HG03103 (cell line): ENCODE data around the gene ACSL3.

ENCODE experiments used
- ATAC-seq: cut with Tn5 transposase; IDR thresholded peaks from one replicate; pipeline ENCODE4 v1.9.1; 2021; ENCODE audit warnings: low read depth; ENCODE audit not compliant: unreplicated experiment

Gene ACSL3

DNA sequence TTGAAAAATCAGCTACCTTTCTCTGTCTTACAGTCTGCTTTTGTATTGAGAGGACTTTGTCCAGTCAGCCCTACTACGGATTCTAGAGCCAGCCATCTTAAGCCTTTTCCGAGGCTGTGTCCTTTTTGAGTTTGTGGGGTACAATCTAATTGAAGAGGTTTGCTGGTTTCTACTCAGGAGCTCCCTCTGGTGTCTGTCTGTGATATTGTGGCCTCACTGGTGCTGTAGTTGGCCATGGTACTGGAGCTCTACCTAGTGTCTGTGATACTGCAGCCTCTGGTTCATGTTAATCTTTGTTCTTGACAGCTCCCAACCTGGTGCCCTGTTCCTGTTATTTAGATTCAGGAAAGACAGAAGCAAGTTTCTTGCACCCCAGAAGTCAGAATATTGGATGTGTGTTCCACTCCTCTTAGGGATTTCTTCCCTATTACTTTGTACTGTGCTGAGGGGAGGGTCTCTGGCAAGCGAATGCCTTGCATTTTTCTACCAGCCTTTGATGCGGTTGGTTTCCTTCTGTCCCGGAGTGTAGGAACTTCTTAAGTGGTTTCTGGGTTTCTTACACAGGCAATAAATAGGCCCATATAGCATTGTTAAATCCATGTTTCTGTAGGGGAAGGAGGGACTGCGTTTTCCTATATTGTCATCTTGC lies 78.5 kb downstream of the ACSL3 start:
- ATAC-seq = peak; percentile 82

GRCh38 chr2:222939979-222940378 lies 79.1 kb downstream of the ACSL3 start:
- ATAC-seq = no peak

DNA sequence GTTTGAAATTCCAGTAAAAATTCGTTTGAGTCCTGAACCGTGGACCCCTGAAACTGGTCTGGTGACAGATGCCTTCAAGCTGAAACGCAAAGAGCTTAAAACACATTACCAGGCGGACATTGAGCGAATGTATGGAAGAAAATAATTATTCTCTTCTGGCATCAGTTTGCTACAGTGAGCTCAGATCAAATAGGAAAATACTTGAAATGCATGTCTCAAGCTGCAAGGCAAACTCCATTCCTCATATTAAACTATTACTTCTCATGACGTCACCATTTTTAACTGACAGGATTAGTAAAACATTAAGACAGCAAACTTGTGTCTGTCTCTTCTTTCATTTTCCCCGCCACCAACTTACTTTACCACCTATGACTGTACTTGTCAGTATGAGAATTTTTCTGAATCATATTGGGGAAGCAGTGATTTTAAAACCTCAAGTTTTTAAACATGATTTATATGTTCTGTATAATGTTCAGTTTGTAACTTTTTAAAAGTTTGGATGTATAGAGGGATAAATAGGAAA lies 80.7 kb downstream of the ACSL3 start:
- ATAC-seq = no peak

DNA sequence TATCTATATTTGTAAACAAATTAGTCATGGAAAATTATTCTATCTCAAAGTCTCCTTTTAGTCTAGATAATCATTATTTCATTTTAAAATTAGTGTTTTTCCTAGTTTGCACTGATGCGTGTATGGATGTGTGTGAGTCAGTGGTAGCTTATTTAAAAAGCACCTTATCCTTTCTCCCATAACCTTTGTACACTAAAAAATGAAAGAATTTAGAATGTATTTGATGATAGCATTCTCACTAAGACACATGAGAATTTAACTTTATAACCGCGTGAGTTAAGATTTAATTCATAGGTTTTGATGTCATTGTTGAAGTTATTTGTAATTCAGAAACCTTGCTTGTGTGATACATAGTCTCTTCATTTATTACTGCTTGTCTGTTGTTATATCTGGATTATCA lies 81.7 kb downstream of the ACSL3 start:
- no peak for ATAC-seq

DNA sequence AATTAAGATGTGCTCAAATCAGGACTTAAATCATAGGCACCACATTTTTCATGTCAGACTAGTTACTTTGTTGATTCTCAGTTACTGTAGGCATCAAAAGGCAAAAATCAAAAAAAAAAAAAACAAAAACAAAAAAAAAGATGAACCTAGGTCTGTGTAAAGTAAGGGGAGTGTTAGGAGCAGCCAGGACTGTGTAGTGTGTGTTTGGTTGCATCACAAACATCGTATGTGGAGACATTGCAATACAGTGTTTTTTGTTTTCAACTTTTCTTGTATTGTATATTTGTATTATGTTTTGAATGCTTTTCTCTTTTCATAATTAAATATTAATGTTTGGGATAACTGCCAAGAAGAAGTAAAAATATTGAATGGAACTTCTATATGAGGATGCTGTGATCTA lies 82.1 kb downstream of the ACSL3 start:
- no peak for ATAC-seq

DNA sequence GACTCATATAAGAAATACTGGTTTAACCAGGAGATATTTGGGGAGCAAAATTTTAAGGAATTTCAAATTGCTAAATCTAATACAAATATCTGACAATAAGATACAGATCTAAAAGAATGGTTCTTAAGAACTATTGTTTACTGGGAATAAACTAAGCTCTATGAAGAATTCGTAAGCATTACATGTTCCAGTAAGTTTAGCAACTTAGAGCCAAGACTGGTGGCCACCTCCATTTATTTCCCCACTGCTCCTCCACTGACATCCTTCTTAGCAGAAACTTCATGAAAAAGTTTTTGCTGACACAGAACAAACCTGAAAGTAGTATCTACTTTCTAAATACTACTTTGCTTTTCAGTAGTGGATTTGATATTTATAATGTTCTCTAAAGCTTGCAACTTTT lies 83.0 kb downstream of the ACSL3 start:
- peak; percentile 53 for ATAC-seq

DNA sequence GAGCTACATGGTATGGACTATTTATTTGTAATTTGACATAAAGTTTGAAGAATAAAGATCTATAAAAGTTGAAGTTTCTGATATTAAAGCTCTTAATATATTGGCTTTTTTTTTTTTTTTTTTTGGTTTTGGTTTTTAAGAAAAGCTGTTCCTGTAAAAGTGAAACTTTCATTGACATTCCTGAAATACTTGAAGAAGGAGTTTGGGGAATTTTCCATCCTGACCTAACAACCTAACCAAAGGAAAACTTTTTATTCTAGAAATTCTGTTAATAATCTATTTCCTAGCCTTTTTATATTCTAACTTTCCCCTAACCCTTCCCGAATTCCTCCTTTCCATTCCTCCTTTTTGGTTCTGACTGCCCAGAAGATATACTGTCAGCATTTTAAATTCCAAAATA lies 83.7 kb downstream of the ACSL3 start:
- ATAC-seq = no peak

DNA sequence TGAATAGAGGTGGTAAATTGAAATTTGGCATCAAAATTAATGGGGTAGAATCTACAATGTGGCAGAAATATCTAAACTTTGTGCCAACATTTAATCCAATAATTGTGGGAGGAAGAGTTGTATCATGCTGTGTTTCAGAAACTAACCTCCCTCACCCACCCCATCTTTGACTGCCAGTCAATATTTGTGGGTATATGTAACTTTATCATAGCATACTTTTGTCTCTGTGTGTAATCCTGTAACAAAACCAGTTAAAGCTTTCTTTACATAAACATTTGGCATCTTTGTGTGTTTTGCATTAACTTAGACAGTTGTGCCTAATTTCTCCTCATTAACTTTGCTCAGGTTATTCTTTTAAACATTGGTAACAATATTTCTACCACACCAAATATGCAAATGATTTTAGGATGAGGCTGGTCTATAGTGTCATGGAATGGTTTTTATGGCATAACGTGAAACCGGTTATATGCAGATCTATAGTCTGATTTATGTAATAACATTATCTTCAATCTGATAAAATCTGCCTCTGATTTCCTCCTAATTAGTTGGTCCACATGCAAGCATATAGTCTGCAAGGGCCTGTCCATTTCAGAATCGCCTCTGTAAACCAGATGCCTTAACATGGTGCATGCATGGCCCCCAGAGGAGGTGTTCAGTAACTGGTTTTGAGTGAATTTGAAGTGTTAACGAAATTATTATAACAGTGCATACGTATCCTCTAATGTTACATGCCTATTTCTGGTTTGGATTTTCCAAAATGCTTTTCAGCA lies 84.3 kb downstream of the ACSL3 start:
- no peak for ATAC-seq

DNA sequence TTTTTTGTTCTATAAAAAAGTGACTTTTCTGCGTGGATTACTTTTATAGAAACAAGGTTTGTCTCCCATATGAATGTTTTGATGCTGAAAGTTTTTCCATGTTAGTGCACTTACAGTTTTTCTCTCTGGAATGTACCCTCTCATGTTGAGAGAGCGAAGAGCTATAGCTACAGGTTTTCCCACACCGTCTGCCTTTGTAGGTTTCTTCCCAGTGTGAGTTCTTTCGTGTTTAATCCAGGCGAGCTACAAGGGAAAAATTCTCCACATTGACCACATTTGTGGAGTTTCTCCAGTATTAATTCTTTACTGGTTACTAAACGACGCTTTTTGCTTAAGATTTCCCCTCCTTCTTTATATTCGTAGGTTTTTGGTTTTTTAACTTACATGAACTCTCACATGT lies 85.1 kb downstream of the ACSL3 start:
- no peak for ATAC-seq

- no peak for ATAC-seq
Observed at GRCh38 chr2:222946700-222947287, 86.0 kb downstream of the ACSL3 start.

DNA sequence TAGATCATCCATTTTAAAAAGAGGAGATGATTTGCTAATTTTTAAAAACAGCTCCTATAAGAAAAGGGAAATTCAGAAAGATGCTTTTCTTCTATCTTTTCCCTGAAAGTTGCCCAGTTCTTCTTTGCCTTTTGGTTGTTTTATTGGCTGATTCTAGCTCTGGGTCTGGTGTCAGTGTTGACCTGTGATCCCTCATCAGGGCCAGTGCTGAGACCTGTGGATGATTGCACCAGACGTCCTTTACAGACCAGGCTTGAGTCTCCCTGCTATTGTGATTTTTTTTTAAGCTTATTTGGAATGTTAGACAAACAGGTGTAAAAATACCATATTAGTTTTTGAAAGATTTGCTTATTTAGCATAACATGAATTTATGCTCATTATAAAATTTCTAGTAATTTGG lies 88.2 kb downstream of the ACSL3 start:
- ATAC-seq = no peak

DNA sequence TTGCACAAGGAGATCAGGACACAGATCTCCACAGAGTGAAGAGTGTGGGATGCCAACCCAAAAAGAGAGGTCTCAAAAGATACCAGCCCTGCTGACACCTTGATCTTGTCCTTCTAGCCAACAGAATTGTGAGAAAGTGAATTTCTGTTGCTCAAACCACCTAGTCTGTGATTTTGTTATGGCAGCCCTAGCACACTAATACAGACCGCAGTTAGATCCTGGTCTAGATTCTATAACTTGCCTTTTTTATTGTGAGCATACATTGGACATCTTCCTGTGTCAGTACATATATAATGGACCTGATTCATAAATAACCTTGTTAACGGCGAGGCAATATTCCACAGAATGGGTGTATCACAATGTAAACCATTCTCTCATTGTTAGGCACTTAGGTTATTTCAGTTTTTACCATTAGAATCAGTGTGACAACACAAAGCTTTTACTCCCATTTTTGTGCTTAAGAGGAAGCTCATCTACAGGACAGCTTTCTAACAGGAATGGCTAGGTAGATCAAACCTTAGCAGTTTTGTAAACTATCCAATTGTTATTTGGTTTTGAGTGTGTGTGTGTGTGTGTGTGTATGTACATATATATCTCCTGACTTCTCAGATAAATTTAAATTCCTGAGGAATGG lies 89.0 kb downstream of the ACSL3 start:
- ATAC-seq = no peak

- ATAC-seq = no peak
Observed at GRCh38 chr2:222950638-222951285, 89.9 kb downstream of the ACSL3 start.

DNA sequence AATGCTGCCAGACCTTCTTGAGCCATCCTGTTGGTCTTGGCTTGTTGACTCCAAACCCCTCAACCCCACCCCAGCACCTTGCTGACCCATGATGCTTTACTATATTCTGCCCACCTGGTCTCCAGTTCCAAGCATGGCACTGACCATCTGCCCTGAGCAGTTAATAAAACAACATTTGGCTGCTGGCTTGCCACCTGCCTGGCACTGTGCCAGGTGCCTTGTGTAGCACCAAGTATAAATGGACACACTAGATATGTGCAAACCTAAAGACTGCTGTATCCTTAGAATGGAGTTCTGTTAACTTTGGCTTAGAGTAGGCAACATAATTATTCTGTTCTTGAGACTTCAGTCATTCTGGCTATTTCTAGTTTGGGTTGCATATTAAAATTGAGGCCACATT lies 91.4 kb downstream of the ACSL3 start:
- no peak for ATAC-seq

- no peak for ATAC-seq
Observed at GRCh38 chr2:222955008-222955407, 94.2 kb downstream of the ACSL3 start.

DNA sequence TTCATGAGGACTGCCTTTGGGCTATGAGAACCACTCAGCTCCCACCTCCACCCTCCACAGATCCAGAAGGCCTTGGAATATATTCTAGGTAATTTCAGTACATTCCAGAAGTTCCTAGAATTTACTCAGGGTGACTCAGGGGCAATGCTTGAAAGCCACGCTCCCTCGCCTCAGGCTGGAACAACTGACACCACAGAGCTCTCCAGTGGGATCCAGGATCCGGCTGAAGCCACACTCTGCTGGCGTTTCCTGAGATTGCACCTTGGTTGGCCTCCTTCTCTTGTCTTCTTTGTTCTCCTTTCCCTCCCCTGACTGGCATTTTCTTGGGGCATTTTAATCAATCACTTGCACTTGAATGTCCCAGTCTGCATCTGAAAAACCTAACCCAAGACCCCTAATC lies 98.5 kb downstream of the ACSL3 start:
- no peak for ATAC-seq

GRCh38 chr2:222960126-222960525 lies 99.3 kb downstream of the ACSL3 start:
- no peak for ATAC-seq

GRCh38 chr2:222963641-222964040 lies 102.8 kb downstream of the ACSL3 start:
- ATAC-seq = no peak

DNA sequence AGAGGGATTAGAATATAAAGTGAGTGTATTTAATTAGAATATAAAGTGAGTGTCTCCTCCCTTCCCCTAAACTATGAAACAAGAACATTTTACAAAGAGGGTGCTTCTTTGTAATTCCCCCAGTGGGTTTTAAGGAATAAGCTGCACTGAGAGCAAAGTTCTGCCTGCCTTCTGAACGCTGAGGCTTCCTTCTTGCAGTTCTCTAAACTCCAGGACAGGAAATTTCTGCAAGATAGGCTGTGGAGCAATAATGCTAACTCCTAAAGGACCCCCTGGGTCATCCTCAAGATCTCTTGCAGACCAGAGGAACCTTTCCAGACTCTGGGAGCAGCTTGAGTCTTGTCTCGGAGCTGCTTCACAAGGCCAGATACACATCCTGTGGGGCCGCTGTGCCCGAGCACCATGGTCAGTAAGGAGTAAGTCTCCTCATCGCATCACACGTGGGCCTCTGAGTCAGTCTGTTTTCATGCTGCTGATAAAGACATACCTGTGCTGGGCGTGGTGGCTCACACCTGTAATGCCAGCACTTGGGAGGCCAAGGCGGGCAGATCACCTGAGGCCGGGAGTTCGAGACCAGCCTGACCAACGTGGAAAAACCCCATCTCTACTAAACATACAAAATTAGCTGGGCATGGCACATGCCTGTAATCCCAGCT lies 103.7 kb downstream of the ACSL3 start:
- ATAC-seq = no peak

DNA sequence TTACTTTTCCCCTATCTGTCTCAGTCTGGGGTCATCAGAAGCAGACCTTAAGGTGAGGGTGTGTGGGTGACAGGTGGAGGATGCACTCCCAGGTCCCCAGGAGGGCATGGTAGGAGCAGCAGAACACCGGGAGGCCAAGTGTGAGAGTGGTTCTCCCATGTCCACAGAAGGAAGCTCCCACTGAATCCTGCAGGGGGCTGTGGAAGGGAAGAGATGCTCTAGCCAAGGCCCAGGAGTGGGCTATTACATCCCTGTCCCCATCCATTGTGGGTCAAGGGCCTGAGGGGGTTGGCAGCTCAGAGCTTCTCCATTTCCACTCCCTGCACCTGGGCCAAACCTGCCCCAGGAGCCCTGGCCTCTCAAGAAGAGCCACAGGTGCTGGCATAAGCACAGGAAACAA lies 104.7 kb downstream of the ACSL3 start:
- no peak for ATAC-seq
